ENCODE results near the gene POPDC2.
"Not testable (repeated sequence)": the region's sequence is repeated elsewhere in the genome, so short reads cannot be mapped to it uniquely, and the experiment has no call there.

Gene POPDC2

GRCh38 chr3:119611664-119612063, 48.7 kb downstream of the POPDC2 start:
- no peak for DNase-seq

- no peak for DNase-seq
Measured at GRCh38 chr3:119609301-119609700, 51.1 kb downstream of the POPDC2 start.

- no peak for DNase-seq
Measured at GRCh38 chr3:119608405-119609000, 51.9 kb downstream of the POPDC2 start.

GRCh38 chr3:119604878-119605277, 55.5 kb downstream of the POPDC2 start:
- no peak for DNase-seq

GRCh38 chr3:119602676-119603075, 57.7 kb downstream of the POPDC2 start:
- DNase-seq, result no peak

GRCh38 chr3:119601154-119601553, 59.2 kb downstream of the POPDC2 start:
- DNase-seq, result no peak

GRCh38 chr3:119600732-119601131, 59.7 kb downstream of the POPDC2 start:
- peak; percentile 7 for DNase-seq

GRCh38 chr3:119599558-119600174, 60.7 kb downstream of the POPDC2 start:
- DNase-seq, result no peak

GRCh38 chr3:119598410-119599098, 61.8 kb downstream of the POPDC2 start:
- DNase-seq, result no peak

- DNase-seq, result no peak
Measured at GRCh38 chr3:119597548-119598288, 62.7 kb downstream of the POPDC2 start, which contains the start of gene PLA1A. PLA1A (plus strand) TSS chr3:119597885; CDS start chr3:119597914, 29 bp downstream.

- no peak for DNase-seq
Measured at GRCh38 chr3:119596398-119596797, 64.0 kb downstream of the POPDC2 start.

- no peak for DNase-seq
Measured at GRCh38 chr3:119595639-119596334, 64.6 kb downstream of the POPDC2 start.

GRCh38 chr3:119594929-119595328, 65.5 kb downstream of the POPDC2 start:
- not testable (repeated sequence) for DNase-seq

- no peak for DNase-seq
Measured at GRCh38 chr3:119594066-119594465, 66.3 kb downstream of the POPDC2 start.

- no peak for DNase-seq
Measured at GRCh38 chr3:119592861-119593260, 67.5 kb downstream of the POPDC2 start.
